Thymus (tissue), 14 donors: ENCODE measurements around the gene IPO4. TPM values are rescaled to one million over a fixed set of nuclear protein-coding genes. Genes with fewer than 3 reads are reported as not detected.

ENCODE experiments used
- DNase-seq, 9 donors: peaks; one replicate each; pipeline ENCODE4 v3.0.0-alpha.2; 2013; ENCODE audit warnings: low spot score in 9 of 9, low read depth in 6 of 9, missing footprints in 1 of 9
- H3K27ac ChIP-seq, 2 donors: one replicate each; pipeline ENCODE4 v1.5.1; 2013; ENCODE audit warnings: control low read depth in 1 of 2, low read depth in 1 of 2, low read length in 1 of 2, mild to moderate bottlenecking in 1 of 2, moderate library complexity in 1 of 2
- H3K27me3 ChIP-seq, 2 donors: one replicate each; pipeline ENCODE4 v1.5.1; 2013; ENCODE audit warnings: low read length in 1 of 2; ENCODE audit not compliant: control insufficient read depth in 2 of 2, insufficient read depth in 1 of 2
- H3K36me3 ChIP-seq, 2 donors: one replicate each; pipeline ENCODE4 v1.5.1; 2013; ENCODE audit warnings: low read length in 1 of 2, mild to moderate bottlenecking in 1 of 2, moderate library complexity in 1 of 2; ENCODE audit not compliant: control insufficient read depth in 2 of 2, insufficient read depth in 2 of 2
- H3K4me1 ChIP-seq, 2 donors: one replicate each; pipeline ENCODE4 v1.5.1; 2013; ENCODE audit warnings: low read length in 2 of 2; ENCODE audit not compliant: control insufficient read depth in 2 of 2, insufficient read depth in 2 of 2
- H3K4me3 ChIP-seq, 2 donors: one replicate each; pipeline ENCODE4 v1.5.1; 2013; ENCODE audit warnings: low read length in 2 of 2, control low read depth in 1 of 2, mild to moderate bottlenecking in 1 of 2
- H3K9me3 ChIP-seq, 2 donors: one replicate each; pipeline ENCODE4 v1.5.1; 2013; ENCODE audit warnings: low read length in 1 of 2, mild to moderate bottlenecking in 1 of 2; ENCODE audit not compliant: control insufficient read depth in 2 of 2, insufficient read depth in 1 of 2
- WGBS: extraction: QIAGEN DNeasy Blood & Tissue Kit; methylation state at CpG from one replicate; pipeline ENCODE4 v1.1.7; 2013; 5-methylcytosine and 5-hydroxymethylcytosine counted together
- long read RNA-seq, 10 donors: transcript quantifications; one replicate each; lab custom pipeline, GENCODE V29; 2026
- polyA plus RNA-seq: library from polyadenylated mRNA; stranded (reverse); fragments of 200-250 nt; gene quantifications from one replicate; pipeline ENCODE4 v1.2.3, GENCODE V29; 2013
- total RNA-seq: library from RNA; stranded (reverse); fragments of 120-200 nt; gene quantifications from one replicate; pipeline ENCODE4 v1.2.4, GENCODE V29; 2013
- donor health status: healthy.

Gene IPO4
- total RNA-seq (19.3 TPM), polyA plus RNA-seq (12.1 TPM)
- long read RNA-seq, donor 1 = 0 reads
- long read RNA-seq, donor 2 = 0 reads
- long read RNA-seq, donor 3, partial matches to known transcripts = 55 of 67 reads
- long read RNA-seq, donor 3, other reads (novel, unspliced or antisense) = 8 of 67 reads
- long read RNA-seq, donor 4, partial matches to known transcripts = 24 of 26 reads
- long read RNA-seq, donor 4, other reads (novel, unspliced or antisense) = 0 of 26 reads
- long read RNA-seq, donor 5, partial matches to known transcripts = 13 of 25 reads
- long read RNA-seq, donor 5, other reads (novel, unspliced or antisense) = 6 of 25 reads
- long read RNA-seq, donor 6 = 0 reads
- long read RNA-seq, donor 7, partial matches to known transcripts = 0 of 2 reads
- long read RNA-seq, donor 7, other reads (novel, unspliced or antisense) = 0 of 2 reads
- long read RNA-seq, donor 8, partial matches to known transcripts = 0 of 2 reads
- long read RNA-seq, donor 8, other reads (novel, unspliced or antisense) = 0 of 2 reads
- long read RNA-seq, donor 9, partial matches to known transcripts = 0 of 1 reads
- long read RNA-seq, donor 9, other reads (novel, unspliced or antisense) = 0 of 1 reads
- long read RNA-seq, donor 10, partial matches to known transcripts = 0 of 1 reads
- long read RNA-seq, donor 10, other reads (novel, unspliced or antisense) = 0 of 1 reads

DNA sequence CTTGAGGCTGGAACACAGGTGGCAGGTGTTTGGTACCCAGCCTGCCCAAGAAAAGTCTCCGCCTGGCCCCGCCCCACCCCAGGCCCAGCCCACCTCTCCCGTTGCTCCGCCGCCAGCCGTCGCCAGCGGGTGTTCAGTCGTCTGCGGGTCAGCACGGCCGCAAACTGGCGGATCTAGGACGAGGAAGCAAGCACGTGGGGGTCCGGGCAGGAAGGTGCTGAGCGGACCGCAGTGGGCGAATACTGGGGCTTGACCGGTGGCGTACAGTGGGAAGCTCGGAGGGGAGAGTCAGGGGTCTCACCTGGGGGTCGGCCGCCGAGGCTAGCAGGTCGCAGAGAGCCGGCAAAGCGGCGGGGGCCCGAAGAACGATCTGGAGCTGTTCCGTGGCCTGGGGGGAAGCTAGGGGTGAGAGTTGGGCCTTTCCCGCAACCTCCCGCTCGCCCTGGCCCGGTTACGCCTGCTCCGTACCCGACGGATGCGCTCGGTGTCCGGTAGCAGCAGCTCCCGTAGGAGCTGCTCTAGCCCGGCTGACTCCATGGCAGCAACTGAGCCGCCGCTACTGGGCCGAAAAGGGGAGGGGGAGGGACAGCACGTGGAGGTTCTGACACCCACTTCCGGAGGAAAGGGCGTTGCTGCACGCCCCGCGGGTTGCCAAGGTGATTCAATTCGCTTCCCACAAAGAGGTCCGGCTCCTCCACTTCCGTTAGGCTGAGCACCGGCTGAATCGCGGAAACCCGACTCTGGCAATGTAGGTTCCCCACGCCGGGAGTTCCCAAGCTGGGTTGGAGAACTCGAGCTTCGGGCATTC, at the start of gene IPO4:
TSS of gene IPO4 (minus strand) at position 566 of the 808 bp plus-strand sequence. CDS start at position 537, 29 bp downstream.
- peak; percentile 82 to 98 (median 92) for DNase-seq
- H3K27me3 ChIP-seq = no peaks in the 10 kb centered on the region
- H3K4me3 ChIP-seq = peak within 1 kb of the TSS; percentile 60 to 72
- WGBS = under 1% methylated on average over 65 of the region's 65 CpGs
- H3K9me3 ChIP-seq = no peaks in the 10 kb centered on the region
- peaks cover 10 to 24% of the 10 kb centered on the region in 2 donors for H3K4me1 ChIP-seq
- peaks cover 40 to 55% of the 10 kb centered on the region in 2 donors for H3K36me3 ChIP-seq
- H3K27ac ChIP-seq = peak within 1 kb of the TSS; percentile 43 to 60

- H3K4me3 ChIP-seq = no peak overlapping the region
- H3K27ac ChIP-seq = no peak overlapping the region
- H3K9me3 ChIP-seq = no peaks in the 10 kb centered on the region
- no peak for DNase-seq
- no peaks in the 10 kb centered on the region for H3K27me3 ChIP-seq
- peaks cover 53 to 65% of the 10 kb centered on the region in 2 donors for H3K36me3 ChIP-seq
- WGBS = 97% methylated on average over 5 of the region's 5 CpGs
- peaks cover 16 to 36% of the 10 kb centered on the region in 2 donors for H3K4me1 ChIP-seq
Measured at GRCh38 chr14:24238123-24238522, 49.5 kb upstream of the IPO4 start.

GRCh38 chr14:24237463-24237955, 48.9 kb upstream of the IPO4 start:
- Histone ChIP-seq H3K27me3 (no peaks in the 10 kb centered on the region), H3K4me3 (no peak overlapping the region), H3K27ac (no peak overlapping the region), H3K4me1 (peaks cover 18 to 35% of the 10 kb centered on the region in 2 donors), H3K36me3 (peaks cover 53 to 65% of the 10 kb centered on the region in 2 donors), H3K9me3 (no peaks in the 10 kb centered on the region)
- WGBS = 97% methylated on average over 2 of the region's 2 CpGs
- DNase-seq = no peak

- Histone ChIP-seq H3K4me3 (no peak overlapping the region), H3K27me3 (no peaks in the 10 kb centered on the region), H3K36me3 (peaks cover 53 to 65% of the 10 kb centered on the region in 2 donors), H3K4me1 (peaks cover 18 to 33% of the 10 kb centered on the region in 2 donors), H3K9me3 (no peaks in the 10 kb centered on the region), H3K27ac (no peak overlapping the region)
- WGBS = 97% methylated on average over 6 of the region's 6 CpGs
- no peak for DNase-seq
Measured at GRCh38 chr14:24236689-24237462, 48.3 kb upstream of the IPO4 start.

DNA sequence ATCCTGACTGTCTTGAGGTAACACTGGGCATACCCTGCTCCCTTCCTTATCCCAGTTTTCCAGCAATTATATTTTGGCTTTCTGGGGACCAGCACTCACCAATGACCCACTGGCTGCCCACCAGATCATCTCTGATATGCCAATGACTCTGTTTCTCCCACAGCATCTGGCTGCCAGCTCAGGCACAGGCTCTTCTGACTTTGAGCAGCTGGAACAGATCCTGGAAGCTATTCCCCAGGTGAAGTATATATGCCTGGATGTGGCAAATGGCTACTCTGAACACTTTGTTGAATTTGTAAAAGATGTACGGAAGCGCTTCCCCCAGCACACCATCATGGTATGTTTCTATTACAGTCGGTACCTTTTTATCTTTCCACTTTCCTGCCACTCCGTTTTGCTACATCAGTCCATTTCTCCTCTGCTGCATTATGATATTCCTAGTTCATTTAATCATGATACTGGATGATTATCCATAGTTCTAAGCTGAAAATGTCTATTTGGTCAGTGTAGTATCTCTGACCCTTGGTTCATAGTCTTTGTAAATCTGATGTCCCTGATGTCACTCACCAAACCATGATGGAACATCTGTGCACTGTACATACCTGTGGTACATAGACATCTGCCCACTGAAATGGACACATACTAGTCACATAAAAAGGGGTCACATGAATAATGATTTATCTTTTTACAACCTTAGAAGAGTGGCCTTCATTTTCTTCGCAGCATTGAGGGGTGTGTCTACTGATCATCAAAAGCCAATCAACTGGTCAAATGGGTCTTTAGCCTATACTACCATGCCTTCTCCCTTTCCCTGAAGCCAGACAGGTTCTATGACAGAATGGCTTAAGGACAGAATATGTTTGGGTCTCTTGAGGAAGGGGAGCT, 47.4 kb upstream of the IPO4 start:
- Histone ChIP-seq H3K27ac (no peak overlapping the region), H3K36me3 (peaks cover 52 to 63% of the 10 kb centered on the region in 2 donors), H3K4me1 (peaks cover 19 to 33% of the 10 kb centered on the region in 2 donors), H3K9me3 (peaks cover 0 to 4% of the 10 kb centered on the region in 2 donors), H3K27me3 (no peaks in the 10 kb centered on the region), H3K4me3 (no peak overlapping the region)
- no peak for DNase-seq
- 98% methylated on average over 5 of the region's 5 CpGs for WGBS

GRCh38 chr14:24234095-24235005, 45.7 kb upstream of the IPO4 start:
- Histone ChIP-seq H3K4me1 (peaks cover 14 to 22% of the 10 kb centered on the region in 2 donors), H3K4me3 (no peak overlapping the region), H3K36me3 (peaks cover 36 to 47% of the 10 kb centered on the region in 2 donors)

GRCh38 chr14:24233538-24233866, 44.9 kb upstream of the IPO4 start:
- no peak overlapping the region for H3K27ac ChIP-seq

More at GRCh38 chr14:24234095-24235005, 45.7 kb upstream of the IPO4 start:
- Histone ChIP-seq H3K27me3 (no peaks in the 10 kb centered on the region), H3K9me3 (peaks cover 0 to 4% of the 10 kb centered on the region in 2 donors), H3K27ac (no peak overlapping the region)
- 95% methylated on average over 3 of the region's 3 CpGs for whole genome bisulfite sequencing
- DNase-seq = no peak

More at GRCh38 chr14:24233538-24233866, 44.9 kb upstream of the IPO4 start:
- Histone ChIP-seq H3K27me3 (no peaks in the 10 kb centered on the region), H3K4me1 (peaks cover 14 to 22% of the 10 kb centered on the region in 2 donors), H3K4me3 (peak overlapping the region; percentile 66 to 77), H3K36me3 (peaks cover 28 to 38% of the 10 kb centered on the region in 2 donors), H3K9me3 (peaks cover 0 to 4% of the 10 kb centered on the region in 2 donors)
- DNase-seq = no peak
- 78% methylated on average over 2 of the region's 2 CpGs for WGBS
